Transverse colon (tissue), 3 donors: ENCODE measurements around the gene FAM118B.

Experiments used
- CTCF ChIP-seq, 5 experiments: fragments of 200-600 bp in 3 of 5; fragments of 450-650 bp in 2 of 5; sonication (generic) in 3 of 5; IDR thresholded peaks; 1 replicate in 2 of 5; 2 replicates in 3 of 5; pipeline ENCODE4 v1.5.1; 2016 to 2017; ENCODE audit warnings: antibody characterized with exemption in 5 of 5, inconsistent platforms in 3 of 5, mild to moderate bottlenecking in 2 of 5, moderate library complexity in 1 of 5
- EP300 ChIP-seq: sonication (generic); formaldehyde crosslinking; IDR thresholded peaks from one replicate; pipeline ENCODE4 v1.6.1; 2017; ENCODE audit warnings: antibody characterized with exemption, low read depth
- POLR2A ChIP-seq: fragments of 450-650 bp; IDR thresholded peaks from one replicate; pipeline ENCODE4 v1.6.1; 2016; ENCODE audit warnings: antibody characterized with exemption, mild to moderate bottlenecking, moderate library complexity

GRCh38 chr11:126226334-126227084 lies 14.9 kb downstream of the FAM118B start:
- TF ChIP-seq CTCF (IDR thresholded peaks at IDR 0.05) (no peak), POLR2A (no peak), EP300 (no peak)
